HG03064 (cell line): ENCODE measurements around the gene KCTD11.

Experiments
- ATAC-seq: cut with Tn5 transposase; IDR thresholded peaks from one replicate; pipeline ENCODE4 v1.9.1; 2021; ENCODE audit warnings: low read depth; ENCODE audit not compliant: unreplicated experiment

The KCTD11 gene

DNA sequence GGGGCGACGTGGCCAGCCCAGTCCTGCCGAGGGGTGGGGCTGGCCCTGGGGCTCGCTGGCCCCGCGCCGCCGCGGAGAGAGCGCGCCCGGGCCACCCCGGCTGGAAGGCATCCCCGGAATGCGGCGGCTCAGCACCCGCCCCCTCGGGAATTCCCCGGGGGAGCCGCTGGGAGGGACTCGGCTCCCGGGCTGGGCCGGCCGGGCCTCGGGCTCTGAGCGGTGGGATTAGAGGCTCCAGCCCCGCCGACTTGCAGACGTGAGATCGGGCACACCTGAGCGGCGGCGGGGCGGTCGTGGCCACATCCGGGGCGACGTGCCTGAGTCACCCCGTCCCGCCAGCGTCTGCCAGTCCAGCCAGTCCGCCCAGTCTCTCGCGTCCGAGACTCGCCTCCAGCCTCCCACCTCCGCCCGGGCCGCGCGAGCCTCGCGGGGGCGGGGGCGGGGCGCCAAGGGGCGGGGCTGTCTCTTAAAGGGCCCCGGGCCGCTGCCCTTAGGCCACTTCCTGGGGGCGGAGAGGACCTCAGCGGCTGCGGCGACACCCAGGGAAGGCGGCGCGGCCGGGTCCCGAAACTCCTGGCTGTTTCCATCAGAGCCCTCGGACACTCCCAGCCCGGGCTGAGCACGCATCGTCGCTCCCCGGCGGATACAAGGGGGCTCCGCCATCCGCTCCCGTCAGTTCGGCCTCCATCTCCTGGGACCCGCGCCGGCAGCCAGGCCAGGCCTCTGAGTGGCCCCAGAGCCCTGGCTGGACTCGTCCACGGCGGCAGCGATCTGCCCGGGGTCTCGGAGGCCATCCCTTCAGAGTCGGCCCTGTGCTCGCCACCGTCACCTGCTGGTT lies at the start of gene KCTD11:
TSS of gene KCTD11 (plus strand) at position 498 of the 838 bp plus-strand sequence.
- peak; percentile 55 for ATAC-seq

DNA sequence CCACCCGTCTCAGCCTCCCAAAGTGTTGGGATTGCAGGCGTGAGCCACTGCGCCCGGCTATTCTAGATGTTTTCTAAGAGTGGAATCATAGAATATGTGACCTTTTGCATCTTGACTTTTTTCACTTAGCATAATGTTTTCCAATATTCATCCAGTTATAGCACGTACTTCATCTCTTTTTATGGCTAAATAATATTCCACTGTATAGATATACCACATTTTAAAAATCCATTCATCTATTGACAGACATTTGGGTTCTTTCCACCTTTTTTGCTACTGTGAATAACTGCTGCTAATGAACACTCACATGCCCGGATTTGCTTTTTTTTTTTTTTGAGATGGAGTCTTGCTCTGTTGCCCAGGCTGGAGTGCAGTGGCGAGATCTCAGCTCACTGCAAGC lies 47.8 kb upstream of the KCTD11 start:
- no peak for ATAC-seq

DNA sequence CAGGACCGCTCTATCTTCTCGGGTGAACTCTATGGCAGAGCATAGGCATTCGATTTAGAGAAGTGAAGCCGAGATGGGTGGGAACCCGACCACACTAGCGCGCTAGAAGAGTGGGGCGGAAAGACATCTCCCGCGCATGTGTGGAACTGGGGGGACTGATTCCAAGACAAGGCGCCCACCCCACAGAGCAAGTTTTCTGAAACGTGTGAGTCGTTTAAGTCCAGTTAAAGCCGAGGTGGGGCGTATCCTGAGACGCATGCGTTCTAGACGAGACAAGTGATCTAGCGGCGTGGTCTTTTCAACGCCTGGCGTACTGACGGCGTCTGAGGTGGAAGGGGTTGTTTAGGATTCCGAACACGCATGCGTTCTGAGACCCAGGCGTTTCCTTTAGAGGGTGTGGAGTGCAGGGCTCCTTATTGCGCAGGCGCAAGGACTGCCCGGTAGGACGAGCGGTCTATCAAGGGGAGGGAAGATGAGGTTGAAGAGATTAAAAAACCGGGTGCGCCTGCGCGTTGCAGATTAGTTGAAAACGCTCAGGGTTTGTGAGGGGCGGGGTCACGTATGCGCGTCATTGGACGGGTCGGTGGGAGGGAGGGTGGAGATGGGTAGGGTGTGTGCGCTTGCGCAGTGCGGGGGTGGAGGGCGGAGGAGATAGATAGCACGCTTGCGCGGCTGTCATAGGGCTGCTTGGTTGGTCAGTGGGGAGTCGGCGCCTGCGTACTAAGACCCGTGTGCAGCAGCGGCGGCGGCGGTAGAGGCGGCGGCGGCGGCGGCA lies 44.9 kb upstream of the KCTD11 start, which contains the start of gene EIF5A:
TSS of gene EIF5A (plus strand) at position 718 of the 775 bp plus-strand sequence. CDS start 2,008 bp downstream, outside the sequence.
- ATAC-seq, result peak; percentile 62

DNA sequence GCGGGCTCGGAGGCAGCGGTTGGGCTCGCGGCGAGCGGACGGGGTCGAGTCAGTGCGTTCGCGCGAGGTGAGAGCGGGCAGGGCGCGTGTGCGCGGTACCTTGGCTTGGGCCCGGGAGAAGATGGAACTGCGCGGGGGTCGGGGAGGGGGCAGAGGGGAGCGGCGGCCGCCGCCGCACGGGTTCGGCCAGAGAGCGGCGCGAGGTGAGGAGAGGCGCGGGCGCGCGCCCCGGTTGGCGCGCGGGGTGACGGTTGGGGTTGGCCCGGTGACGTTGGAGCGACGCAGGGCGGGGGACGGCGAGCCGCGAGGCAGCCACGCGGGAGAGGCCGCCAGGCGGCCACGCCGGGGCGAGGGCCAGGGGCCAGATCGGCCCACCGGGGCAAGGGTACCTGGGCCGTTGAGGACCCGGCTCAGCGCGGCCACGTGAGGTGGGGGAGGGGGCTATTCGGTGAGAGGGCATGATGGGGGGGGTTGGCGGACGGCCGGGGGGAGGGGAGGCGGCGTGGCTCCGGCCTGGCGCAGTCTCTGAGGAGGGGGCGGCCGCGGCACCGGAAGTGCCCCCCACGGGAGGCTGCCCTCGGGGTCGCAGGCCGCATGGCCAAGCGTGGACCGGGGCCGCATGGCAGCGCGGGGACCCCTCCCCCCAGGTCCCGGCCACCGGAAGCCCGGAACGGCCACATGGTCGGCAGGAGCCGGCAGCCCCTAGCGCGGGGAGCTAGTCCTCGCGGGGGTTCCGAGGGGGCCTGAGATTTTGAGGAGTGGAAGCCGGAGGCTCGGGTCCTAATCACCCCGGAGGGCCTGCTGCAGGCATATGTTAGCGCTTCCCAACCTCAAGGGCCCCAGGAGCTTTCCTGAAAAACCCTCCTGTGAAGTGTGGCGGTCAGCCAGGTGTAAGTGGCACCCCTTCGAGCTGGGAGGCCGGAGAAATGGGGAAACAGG lies 44.0 kb upstream of the KCTD11 start:
- ATAC-seq, result no peak

DNA sequence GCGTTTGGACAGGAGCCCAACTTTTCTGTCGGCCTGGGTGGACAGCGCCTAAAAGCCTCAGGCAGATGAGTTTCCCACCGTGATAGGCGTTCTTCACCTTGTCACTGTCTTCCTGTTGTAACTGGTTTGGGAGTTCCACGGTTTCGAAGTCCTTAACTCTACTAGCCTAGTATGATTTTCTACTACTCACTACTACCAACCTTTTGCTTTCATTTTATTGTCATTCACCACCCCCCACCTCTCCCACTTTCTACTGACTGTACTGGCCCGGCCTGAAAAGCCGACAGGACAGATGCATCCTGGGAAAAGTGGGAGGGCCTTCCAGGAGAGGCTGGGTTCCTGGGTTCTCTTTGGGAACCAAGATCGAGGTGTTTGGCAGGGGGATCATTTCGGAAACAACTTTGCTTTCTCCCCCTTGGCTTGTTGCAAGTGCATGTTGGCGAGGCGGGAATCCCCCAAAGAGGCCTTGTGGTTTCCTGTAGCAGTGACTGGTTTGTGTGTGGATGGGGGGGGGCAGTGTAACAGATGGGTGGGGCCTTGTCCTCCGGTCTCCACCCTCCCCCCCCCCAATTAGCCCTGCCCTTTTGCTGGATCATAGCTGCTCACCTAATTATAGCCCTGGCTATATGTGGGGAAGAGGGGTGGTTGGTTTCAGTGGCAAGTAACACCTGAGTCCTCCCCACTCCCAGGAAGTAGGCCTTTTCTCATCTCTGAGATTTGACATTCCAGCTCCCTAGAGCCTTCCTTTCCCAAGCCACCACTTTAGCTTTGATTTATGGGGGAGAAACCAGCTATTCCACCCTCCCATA lies 43.1 kb upstream of the KCTD11 start:
- ATAC-seq, result no peak

DNA sequence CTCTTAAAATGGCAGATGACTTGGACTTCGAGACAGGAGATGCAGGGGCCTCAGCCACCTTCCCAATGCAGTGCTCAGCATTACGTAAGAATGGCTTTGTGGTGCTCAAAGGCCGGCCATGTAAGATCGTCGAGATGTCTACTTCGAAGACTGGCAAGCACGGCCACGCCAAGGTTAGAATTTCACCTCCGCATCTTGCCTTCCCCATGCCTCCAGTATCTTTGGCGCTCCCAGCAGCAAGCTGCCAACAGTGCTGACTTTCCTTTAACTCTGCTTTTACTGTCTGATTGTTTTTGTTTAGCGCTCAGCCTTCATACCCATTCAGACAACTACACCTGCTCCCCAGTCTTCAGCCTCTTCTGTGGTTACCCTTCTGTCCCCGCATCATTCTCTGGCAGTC lies 42.3 kb upstream of the KCTD11 start:
- ATAC-seq, result no peak

DNA sequence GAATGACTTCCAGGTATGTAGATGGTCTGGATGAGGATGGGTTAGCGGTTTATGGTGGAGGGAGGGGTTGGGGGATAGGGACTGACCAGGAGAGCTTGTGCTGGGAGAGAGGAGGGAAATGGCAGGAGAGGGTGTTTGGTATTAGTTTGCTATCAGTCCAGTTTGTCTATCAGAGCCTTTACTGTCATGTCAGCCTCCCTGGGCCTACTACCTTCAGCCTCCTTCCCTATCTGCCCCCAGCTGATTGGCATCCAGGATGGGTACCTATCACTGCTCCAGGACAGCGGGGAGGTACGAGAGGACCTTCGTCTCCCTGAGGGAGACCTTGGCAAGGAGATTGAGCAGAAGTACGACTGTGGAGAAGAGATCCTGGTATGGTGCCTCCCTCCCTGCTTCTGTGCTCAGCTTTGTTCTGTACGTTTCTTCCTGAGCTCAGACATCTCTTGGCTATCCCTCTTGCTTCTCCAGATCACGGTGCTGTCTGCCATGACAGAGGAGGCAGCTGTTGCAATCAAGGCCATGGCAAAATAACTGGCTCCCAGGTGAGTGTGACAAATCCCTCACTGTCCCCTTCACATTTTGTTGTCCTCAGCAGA lies 40.8 kb upstream of the KCTD11 start:
- no peak for ATAC-seq

DNA sequence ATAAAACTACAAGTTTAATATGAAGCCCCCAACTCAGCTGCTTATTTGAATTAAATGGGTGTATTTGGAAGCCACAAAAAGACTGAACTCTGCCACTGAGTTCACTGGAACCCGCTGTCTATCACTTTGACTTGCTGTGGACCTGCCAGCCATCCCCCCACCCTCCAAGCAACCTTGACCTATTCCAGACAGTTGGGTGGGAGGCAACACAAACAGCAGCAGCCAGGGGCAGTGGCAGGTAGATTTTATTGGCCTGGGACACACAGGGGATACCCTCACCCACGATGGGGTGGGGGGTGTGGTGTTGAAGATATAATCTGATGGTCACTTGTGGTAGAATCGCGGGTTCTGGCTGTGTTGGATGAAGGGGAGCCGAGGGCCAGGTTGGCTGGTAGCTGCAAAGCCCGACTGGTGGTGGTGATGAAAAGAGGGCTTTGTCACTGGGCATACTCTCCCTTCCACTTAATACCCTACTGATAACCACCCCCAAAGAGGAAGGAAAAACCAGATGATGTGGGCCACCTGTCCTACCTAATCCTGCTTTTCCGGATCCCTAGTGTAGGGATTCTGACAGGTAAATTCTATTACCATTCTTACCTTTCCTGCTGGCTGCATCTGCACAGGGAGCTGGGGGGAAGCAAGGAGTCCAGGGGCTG lies 39.4 kb upstream of the KCTD11 start:
- no peak for ATAC-seq

DNA sequence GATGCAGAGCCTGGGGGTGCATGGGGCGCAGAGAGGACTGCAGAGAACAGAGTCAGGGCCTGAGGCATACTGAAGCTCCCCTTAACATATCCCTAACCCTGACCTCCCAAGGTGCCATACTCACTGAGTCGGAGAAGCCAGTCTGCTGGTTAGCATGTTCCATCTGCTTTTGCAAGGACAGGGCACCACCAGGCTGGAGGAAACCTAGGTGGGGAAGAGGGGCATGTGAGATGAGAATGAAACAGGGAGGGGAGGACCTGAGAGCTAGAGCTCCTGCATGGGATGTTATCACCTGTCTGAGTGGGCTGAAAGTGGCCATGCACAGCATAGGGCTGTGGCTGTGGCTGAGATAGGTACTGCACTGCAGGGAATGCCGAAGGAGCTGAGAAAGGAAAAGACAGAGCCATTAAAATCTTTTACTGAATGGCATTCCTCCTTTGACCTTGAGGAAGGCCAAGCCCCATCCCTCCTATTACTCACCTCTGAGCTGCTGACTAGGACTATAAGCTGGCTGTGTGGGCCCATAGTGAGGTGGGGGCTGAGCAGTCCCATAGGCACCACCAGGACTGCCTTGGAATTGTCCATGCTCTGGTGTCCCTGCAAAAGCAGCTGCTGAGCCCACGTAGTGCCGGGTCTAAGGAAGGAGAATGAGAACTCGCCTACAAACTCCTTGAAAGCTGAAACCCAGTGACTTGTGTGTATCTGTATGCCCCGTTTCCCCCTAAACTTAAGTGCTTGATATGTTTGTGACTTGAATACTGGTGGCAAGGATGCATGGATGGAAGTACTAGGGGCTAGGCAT lies 38.7 kb upstream of the KCTD11 start:
- no peak for ATAC-seq

DNA sequence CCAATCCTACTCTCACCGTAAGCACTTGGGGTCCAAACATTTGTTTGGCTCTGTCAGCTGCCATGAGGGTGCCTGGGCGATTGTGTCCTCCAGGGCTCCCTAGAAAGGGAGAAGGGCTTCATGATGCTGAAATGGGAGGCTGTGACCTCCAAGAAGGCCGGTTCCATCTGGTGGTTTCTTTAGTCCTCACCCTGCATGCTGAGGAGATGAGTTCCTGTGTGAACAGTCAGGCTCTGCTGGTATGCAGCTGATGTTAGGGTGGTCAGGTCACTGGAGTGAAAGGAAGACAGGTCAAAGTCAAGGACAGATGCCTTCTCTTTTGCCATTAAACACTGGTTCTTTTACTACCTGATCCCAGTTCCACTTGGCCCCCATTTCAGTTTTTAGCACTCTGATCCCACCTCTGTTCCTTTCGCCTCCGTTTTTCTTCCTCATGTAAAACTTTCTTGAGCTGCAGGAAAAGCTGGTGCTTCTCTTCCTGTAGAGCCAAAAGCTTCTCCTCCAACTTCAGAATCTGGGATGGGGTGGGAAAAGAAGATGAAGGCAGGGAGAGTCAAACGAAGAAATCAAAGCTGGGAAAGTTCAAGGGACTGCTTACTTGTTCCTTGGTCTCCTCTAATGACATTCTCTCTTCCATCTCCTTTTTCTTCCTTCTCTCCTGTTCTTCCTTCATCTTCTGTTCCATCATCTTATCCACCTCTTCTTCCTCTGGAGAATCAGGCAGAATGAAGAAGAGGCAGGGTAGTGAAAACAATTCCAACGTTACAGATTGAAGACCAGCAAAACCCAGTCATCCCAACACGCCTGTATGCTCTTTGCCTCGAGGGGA lies 37.9 kb upstream of the KCTD11 start:
- ATAC-seq, result no peak

DNA sequence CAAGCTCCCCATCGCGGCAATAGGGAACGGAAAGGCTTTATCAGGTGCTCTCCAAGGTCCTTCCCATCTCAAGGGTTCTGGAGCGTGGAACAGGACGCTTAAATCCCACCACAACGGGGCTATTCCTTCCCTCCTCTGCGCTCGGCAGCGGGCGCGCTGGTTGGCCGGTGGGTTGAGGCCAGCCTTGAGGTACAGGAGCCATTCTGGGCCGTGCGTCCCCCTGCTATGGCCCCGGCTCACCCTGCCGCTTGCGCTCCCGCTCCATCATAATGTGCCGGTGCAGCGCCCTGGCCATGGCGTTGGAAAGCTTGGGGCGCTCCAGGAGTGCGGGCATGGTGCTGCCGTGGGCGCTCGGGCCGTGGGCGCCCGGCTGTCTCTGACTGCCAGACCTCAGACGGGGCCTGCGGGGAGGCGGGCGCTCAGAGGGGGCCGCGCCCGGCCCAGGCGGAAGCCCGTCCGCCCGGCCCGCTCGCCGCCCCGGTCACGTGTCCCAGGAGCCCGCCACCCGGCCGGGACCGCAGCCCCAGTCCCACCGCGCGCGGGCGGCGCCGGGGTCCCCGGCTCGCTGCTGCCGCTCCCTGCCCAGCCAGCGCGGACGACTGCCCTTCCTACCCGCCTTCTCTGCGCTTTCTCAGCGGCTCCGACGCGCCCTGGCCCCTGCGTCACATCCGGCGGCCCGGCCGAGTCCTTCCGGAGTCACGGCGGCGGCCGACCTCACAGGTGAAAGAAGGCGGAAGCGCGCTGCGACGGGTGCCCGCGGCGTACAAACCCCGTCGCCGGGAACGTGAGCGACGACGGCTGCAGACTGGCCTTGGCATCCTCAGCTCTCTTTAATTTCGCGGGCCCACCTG lies 37.0 kb upstream of the KCTD11 start, which contains the start of gene GPS2:
TSS of gene GPS2 (minus strand) at position 642 of the 851 bp plus-strand sequence. CDS start at position 334, 308 bp downstream.
- peak; percentile 54 for ATAC-seq

DNA sequence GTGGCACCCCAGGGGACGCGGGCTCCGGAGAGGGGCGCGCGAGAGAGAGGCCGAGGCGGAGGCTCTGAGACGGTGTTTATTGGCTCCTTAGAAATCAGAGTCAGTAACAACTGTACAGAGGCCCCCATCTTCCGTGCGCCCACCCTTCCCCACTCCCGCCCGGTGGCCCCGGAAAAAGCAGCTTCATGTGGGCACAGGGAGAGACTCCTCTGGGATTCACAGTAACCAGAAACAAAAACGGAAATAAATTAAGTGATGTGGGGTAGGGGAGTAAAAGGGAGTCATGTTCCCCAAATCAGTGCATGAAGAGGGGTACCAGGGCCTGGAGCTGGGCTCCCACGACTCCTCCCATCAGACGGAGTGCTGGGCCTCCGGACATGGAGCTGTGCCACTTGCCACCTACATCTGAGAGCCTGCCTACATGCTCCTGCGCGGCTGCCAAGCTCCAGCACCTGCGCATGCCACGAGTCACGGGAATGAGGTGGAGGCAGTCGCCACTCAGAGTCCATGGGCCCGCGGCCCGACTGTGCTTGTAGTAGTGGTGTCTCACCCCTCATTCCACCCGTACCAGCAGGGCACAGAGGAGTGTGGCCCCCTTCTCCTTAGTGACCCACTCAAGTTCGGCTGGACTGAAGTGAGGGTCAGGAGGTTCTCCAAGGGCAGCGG lies 36.3 kb upstream of the KCTD11 start:
- ATAC-seq, result no peak

DNA sequence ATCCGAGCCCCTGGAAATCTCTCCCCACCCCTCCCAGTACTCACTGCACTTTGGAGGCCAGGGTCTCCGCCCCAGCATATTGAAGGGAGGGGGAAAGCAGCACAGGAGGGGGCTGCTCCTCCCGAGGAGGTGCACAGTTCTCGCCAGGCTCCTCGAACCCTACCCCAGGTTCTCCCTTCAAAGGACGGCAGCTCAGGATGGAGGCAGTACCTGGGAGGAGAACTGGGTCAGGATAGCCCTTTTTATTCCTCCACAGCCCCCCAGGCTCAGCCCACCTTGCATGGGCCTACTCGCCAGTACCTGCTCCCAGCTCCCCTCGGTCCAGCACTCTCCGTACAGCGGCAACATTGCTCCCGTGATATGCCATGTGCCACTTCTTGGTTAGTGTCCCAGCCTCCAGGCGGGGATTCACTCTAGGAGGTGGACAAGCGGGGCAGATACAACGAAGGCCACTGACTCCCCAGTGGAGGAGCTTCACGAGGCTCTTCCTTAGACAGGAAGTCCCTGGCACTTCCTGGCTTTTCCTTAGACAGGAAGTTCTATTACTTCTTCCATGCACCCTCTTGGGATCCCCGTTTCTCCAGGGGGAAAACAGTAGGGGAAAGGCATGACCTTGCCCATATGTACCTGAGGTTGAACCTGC lies 34.7 kb upstream of the KCTD11 start:
- no peak for ATAC-seq

DNA sequence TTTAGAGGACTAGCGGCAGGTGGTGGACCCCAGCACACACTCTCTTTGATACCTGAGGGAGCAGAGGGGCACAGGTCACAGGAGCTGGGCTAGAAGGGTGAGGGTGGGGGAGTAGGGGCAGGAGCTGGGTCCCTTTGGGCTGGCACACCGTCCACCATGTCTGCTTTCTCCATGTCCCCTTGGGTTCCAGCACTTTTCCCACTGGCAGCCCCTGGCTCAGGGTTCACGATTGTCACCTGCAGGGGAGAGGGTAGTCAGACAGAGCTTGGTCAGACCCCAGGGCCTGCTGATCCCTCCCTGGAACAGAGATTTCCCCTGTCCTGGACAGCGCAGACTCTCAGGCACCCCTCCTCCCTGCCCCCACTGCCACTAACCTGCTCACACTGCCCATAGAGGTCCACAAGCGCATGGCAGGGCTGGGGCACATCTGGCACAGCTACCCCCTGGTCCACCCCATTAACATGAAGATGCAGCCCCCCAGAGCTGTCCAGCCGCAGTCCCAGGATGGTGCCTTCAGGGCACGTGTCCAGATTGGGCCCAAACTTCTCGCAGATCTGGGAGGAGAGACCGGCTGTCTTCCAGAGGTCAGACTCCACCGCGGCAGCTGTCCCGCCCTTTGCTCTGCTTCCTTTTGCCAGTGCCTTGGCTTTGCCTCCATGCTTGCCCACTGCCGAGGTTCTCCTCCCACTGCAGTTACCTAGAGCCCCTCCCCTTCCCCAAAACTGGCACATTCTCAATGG lies 33.7 kb upstream of the KCTD11 start:
- no peak for ATAC-seq
